ENCODE measurements around the gene ELOVL1. TPM values are rescaled to one million over a fixed set of nuclear protein-coding genes. Genes with fewer than 3 reads are reported as not detected.

Gene ELOVL1
- total RNA-seq, 4 donors from 2014 or later = 26.3 to 65.0 (median 41.0) TPM

DNA sequence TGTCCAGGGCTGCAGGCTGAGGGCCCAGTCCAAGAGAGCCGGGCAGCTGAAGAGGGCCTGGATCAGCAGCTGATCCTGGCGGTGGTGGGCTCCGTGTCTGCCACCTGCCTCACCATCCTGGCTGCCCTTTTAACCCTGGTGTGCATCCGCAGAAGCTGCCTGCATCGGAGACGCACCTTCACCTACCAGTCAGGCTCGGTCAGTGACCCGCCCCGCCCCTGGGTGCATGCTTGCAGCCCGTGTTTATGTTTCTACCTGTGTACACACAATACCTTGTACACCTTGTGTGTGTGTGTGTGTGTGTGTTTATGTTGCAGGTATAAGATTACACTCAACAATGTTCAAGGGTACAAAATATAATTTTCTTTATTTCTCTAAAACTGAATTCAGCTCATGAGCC is 54.0 kb downstream of the ELOVL1 start:
- no peak for TF ChIP-seq POLR2A (IDR thresholded peaks at IDR 0.05)
- TF ChIP-seq, protein P1, sequence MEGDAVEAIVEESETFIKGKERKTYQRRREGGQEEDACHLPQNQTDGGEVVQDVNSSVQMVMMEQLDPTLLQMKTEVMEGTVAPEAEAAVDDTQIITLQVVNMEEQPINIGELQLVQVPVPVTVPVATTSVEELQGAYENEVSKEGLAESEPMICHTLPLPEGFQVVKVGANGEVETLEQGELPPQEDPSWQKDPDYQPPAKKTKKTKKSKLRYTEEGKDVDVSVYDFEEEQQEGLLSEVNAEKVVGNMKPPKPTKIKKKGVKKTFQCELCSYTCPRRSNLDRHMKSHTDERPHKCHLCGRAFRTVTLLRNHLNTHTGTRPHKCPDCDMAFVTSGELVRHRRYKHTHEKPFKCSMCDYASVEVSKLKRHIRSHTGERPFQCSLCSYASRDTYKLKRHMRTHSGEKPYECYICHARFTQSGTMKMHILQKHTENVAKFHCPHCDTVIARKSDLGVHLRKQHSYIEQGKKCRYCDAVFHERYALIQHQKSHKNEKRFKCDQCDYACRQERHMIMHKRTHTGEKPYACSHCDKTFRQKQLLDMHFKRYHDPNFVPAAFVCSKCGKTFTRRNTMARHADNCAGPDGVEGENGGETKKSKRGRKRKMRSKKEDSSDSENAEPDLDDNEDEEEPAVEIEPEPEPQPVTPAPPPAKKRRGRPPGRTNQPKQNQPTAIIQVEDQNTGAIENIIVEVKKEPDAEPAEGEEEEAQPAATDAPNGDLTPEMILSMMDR (IDR thresholded peaks at IDR 0.05) = no peak
- no peak for TF ChIP-seq POLR2AphosphoS5 (IDR thresholded peaks at IDR 0.05)
- TF ChIP-seq EP300 (IDR thresholded peaks at IDR 0.05) = no peak
- WGBS, 2 donors (ENCODE audit: low coverage in 1 of 2) = 81 to 100% methylated on average over 1 to 4 of the region's 10 CpGs
- Histone ChIP-seq H3K27me3 (no peaks in the 10 kb centered on the region), H3K4me3 (no peak overlapping the region), H3K27ac (no peak overlapping the region), H3K36me3 (no peaks in the 10 kb centered on the region), H3K4me1 (no peaks in the 10 kb centered on the region), H3K9me3 (no peaks in the 10 kb centered on the region)
- ATAC-seq = no peak

Other genes with a start within 250 kb of the ELOVL1 start
- gene EBNA1BP2, start 195.7 kb downstream of the ELOVL1 start, total RNA-seq = 10 to 100 TPM; 41.7 to 60.9 (median 51.7) TPM
- gene CFAP57, start 195.7 kb downstream of the ELOVL1 start, total RNA-seq = not detected
- under 1 TPM in 1 of 4 donors, not detected in 3; 0.45 TPM for gene TMEM125, start 98.0 kb downstream of the ELOVL1 start, total RNA-seq
- under 1 TPM in 1 of 4 donors, not detected in 3; 0.27 TPM for gene C1orf210, start 82.4 kb downstream of the ELOVL1 start, total RNA-seq
- 10 to 100 TPM; 11.4 to 49.3 (median 30.2) TPM for gene TIE1, start 67.0 kb downstream of the ELOVL1 start, total RNA-seq
- gene MPL, start 30.2 kb downstream of the ELOVL1 start, total RNA-seq = 1 to 10 TPM in 1 of 4 donors, under 1 TPM in 1, not detected in 2; 0.27 to 1.1 TPM
- gene CDC20, start 9.0 kb downstream of the ELOVL1 start, total RNA-seq = under 1 TPM in 3 of 4 donors, not detected in 1; 0.42 to 0.69 (median 0.54) TPM
- gene MED8, start 21.8 kb upstream of the ELOVL1 start, total RNA-seq = 10 to 100 TPM; 31.4 to 41.1 (median 33.6) TPM
- 10 to 100 TPM; 13.1 to 40.0 (median 35.1) TPM for gene SZT2, start 21.9 kb upstream of the ELOVL1 start, total RNA-seq
- 100 to 1,000 TPM in 1 of 4 donors, 10 to 100 TPM in 3; 29.4 to 116 (median 50.8) TPM for gene HYI, start 85.9 kb upstream of the ELOVL1 start, total RNA-seq
- 10 to 100 TPM; 55.8 to 80.4 (median 60.8) TPM for gene PTPRF, start 162.9 kb upstream of the ELOVL1 start, total RNA-seq

Measured in gastroesophageal sphincter (tissue), 4 donors.